HEK293 (cell line): ENCODE data around the gene SNAPC5.

Experiments
- GLIS2 ChIP-seq: fragments of 450-650 bp; formaldehyde crosslinking; IDR thresholded peaks from 2 replicates; pipeline ENCODE4 v1.5.1; 2016; ENCODE audit warnings: missing biosample characterization, missing genetic modification characterization
- PRDM10 ChIP-seq: fragments of 450-650 bp; formaldehyde crosslinking; IDR thresholded peaks from 2 replicates; pipeline ENCODE4 v1.5.1; 2016; ENCODE audit warnings: missing biosample characterization, missing genetic modification characterization
- PRDM6 ChIP-seq: fragments of 450-650 bp; formaldehyde crosslinking; IDR thresholded peaks from 2 replicates; pipeline ENCODE4 v1.5.1; 2017; ENCODE audit warnings: missing biosample characterization, missing genetic modification characterization
- ZBTB1 ChIP-seq: fragments of 450-650 bp; formaldehyde crosslinking; IDR thresholded peaks from 2 replicates; pipeline ENCODE4 v1.5.1; 2016; ENCODE audit warnings: missing biosample characterization, missing genetic modification characterization
- ZBTB49 ChIP-seq: fragments of 450-650 bp; formaldehyde crosslinking; IDR thresholded peaks from 2 replicates; pipeline ENCODE4 v1.5.1; 2016; ENCODE audit warnings: missing biosample characterization, missing genetic modification characterization, low read depth
- ZFP37 ChIP-seq: fragments of 450-650 bp; formaldehyde crosslinking; IDR thresholded peaks from 2 replicates; pipeline ENCODE4 v1.5.1; 2016; ENCODE audit warnings: missing biosample characterization, missing genetic modification characterization
- ZFP69B ChIP-seq: fragments of 450-650 bp; formaldehyde crosslinking; IDR thresholded peaks from 2 replicates; pipeline ENCODE4 v1.5.1; 2016; ENCODE audit warnings: missing biosample characterization, missing genetic modification characterization
- ZNF138 ChIP-seq: fragments of 450-650 bp; formaldehyde crosslinking; IDR thresholded peaks from 2 replicates; pipeline ENCODE4 v1.5.1; 2016; ENCODE audit warnings: missing biosample characterization, missing genetic modification characterization, borderline replicate concordance
- ZNF146 ChIP-seq: fragments of 450-650 bp; formaldehyde crosslinking; IDR thresholded peaks from 2 replicates; pipeline ENCODE4 v1.5.1; 2016; ENCODE audit warnings: missing biosample characterization, missing genetic modification characterization
- ZNF148 ChIP-seq: fragments of 450-650 bp; formaldehyde crosslinking; IDR thresholded peaks from 2 replicates; pipeline ENCODE4 v1.5.0; 2017; ENCODE audit warnings: missing biosample characterization, missing genetic modification characterization, borderline replicate concordance
- ZNF202 ChIP-seq: fragments of 450-650 bp; formaldehyde crosslinking; IDR thresholded peaks from 2 replicates; pipeline ENCODE4 v1.5.1; 2016; ENCODE audit warnings: missing biosample characterization, missing genetic modification characterization, borderline replicate concordance
- ZNF580 ChIP-seq: fragments of 450-650 bp; formaldehyde crosslinking; IDR thresholded peaks from 2 replicates; pipeline ENCODE4 v1.5.1; 2016; ENCODE audit warnings: missing biosample characterization, missing genetic modification characterization
- ZNF610 ChIP-seq: fragments of 450-650 bp; formaldehyde crosslinking; IDR thresholded peaks from 2 replicates; pipeline ENCODE4 v1.5.1; 2016; ENCODE audit warnings: missing biosample characterization, missing genetic modification characterization, borderline replicate concordance
- ZNF623 ChIP-seq: fragments of 450-650 bp; formaldehyde crosslinking; IDR thresholded peaks from 2 replicates; pipeline ENCODE4 v1.5.1; 2016; ENCODE audit warnings: missing biosample characterization, missing genetic modification characterization
- ZNF645 ChIP-seq: fragments of 450-650 bp; formaldehyde crosslinking; IDR thresholded peaks from 2 replicates; pipeline ENCODE4; 2016; ENCODE audit warnings: missing biosample characterization, missing genetic modification characterization
- ZNF654 ChIP-seq: fragments of 450-650 bp; formaldehyde crosslinking; IDR thresholded peaks from 2 replicates; pipeline ENCODE4 v1.5.1; 2016; ENCODE audit warnings: low read depth, missing biosample characterization, missing genetic modification characterization
- ZNF704 ChIP-seq: fragments of 450-650 bp; formaldehyde crosslinking; IDR thresholded peaks from 2 replicates; pipeline ENCODE4 v1.5.1; 2016; ENCODE audit warnings: missing biosample characterization, missing genetic modification characterization
- ZNF785 ChIP-seq: fragments of 450-650 bp; formaldehyde crosslinking; IDR thresholded peaks from 2 replicates; pipeline ENCODE4 v1.5.1; 2016; ENCODE audit warnings: missing biosample characterization, missing genetic modification characterization
- ZSCAN23 ChIP-seq: fragments of 450-650 bp; formaldehyde crosslinking; IDR thresholded peaks from 2 replicates; pipeline ENCODE4 v1.5.1; 2016; ENCODE audit warnings: missing biosample characterization, missing genetic modification characterization
- ZSCAN4 ChIP-seq: fragments of 450-650 bp; formaldehyde crosslinking; IDR thresholded peaks from 2 replicates; pipeline ENCODE4 v1.5.1; 2017; ENCODE audit warnings: missing biosample characterization, missing genetic modification characterization
- ZXDB ChIP-seq: fragments of 450-650 bp; formaldehyde crosslinking; IDR thresholded peaks from 2 replicates; pipeline ENCODE4 v1.5.1; 2016; ENCODE audit warnings: missing biosample characterization, missing genetic modification characterization

SNAPC5 gene

GRCh38 chr15:66497502-66498455, at the start of gene SNAPC5 (continued):
- TF ChIP-seq ZXDB (tag by site-specific recombination): peak; percentile 93
- TF ChIP-seq PRDM6: peak; percentile 67
- peak; percentile 85 for TF ChIP-seq ZSCAN23
- TF ChIP-seq ZNF202 (tag by site-specific recombination): no peak
- TF ChIP-seq GLIS2 (tag by site-specific recombination): peak; percentile 98
- TF ChIP-seq ZNF704: 0 out of 2 replicates have a peak, but pooled peaks have one; percentile 45
- TF ChIP-seq ZNF148 (tag by site-specific recombination): peak; percentile 63; the same call in 1 of the 2 replicates
- TF ChIP-seq ZNF610 (tag by site-specific recombination): peak; percentile 78; the same call in 1 of the 2 replicates
- TF ChIP-seq ZBTB1 (tag by site-specific recombination): peak; percentile 46; the same call in 1 of the 2 replicates
- 0 out of 2 replicates have a peak, but pooled peaks have one; percentile 63 for TF ChIP-seq ZNF785 (tag by site-specific recombination)
- no peak for TF ChIP-seq ZBTB49 (tag by site-specific recombination)
- TF ChIP-seq ZNF654: peak; percentile 40; the same call in 1 of the 2 replicates
- no peak for TF ChIP-seq ZNF645 (tag by site-specific recombination)
- peak; percentile 85 for TF ChIP-seq PRDM10 (tag by site-specific recombination)
- peak; percentile 59 for TF ChIP-seq ZNF580
- no peak; the same call in 1 of the 2 replicates for TF ChIP-seq ZSCAN4 (tag by site-specific recombination)
- TF ChIP-seq ZNF146 (tag by site-specific recombination): peak; percentile 46; the same call in 1 of the 2 replicates
- no peak for TF ChIP-seq ZNF138
- TF ChIP-seq ZNF623: peak; percentile 23; the same call in 1 of the 2 replicates
- TF ChIP-seq ZFP37: peak; percentile 99
- peak; percentile 91 for TF ChIP-seq ZFP69B
